NCI-H1417 (cell line): ENCODE measurements around the gene ADO.

Source experiments
- DNase-seq, 3 experiments: peaks; one replicate each; lab custom pipeline; 2025; lab: John Stamatoyannopoulos, UW

ADO gene

DNA sequence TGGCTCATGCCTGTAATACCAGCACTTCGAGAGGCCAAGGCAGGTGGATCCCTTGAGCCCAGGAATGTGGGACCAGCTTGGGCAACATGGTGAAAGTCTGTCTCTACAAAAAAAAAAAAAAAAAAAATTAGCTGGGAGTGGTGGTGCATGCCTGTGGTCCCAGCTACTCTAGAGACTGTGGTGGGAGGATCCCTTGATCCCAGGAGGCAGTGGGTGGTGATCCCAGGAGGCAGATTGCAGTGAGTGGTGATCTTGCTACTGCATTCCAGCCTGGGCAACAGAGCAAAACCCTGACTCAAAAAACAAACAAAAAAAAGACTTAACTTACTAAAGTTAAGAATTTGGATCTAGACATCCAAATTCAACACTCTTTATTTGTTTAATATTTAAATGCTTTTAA, 10.2 kb upstream of the ADO start:
- DNase-seq, result no peak

DNA sequence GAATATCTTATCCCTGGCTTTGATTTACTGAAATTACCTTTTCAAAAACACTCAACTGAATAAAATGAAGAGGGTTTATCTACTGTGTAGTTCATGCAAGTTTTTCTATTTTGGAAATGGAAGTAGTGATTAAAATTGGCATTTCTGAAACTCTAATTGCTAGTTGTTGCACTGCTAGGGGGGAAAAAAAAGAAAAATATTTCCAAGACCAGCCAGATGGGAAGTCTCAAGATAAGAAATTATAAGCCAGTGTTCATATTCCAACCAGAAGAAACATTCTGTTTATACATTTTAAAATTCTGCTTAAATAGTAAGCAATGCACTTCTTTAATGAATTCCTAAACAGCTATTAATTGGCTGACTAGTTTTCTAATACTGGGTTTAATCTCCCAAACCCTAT, 9.4 kb upstream of the ADO start:
- DNase-seq, result no peak

DNA sequence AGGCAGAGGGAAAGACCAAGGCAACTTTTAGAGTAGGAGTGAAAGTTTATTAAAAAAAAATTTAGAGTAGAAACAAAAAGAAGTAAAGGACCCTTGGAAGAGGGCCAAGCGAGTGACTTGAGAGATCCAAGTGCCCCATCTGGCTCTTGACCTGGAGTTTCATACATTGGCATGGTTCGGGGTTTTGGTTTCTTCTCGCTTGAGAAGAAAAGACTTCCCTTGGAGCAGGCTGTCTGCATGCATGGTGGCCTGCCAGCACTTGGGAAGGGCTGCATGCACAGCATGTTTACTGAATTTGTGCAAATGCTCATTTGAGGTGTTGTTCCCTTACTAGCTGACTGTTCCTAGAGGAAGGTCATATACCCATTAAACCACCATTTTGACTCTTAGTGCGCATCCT, 8.8 kb upstream of the ADO start:
- DNase-seq, result no peak

DNA sequence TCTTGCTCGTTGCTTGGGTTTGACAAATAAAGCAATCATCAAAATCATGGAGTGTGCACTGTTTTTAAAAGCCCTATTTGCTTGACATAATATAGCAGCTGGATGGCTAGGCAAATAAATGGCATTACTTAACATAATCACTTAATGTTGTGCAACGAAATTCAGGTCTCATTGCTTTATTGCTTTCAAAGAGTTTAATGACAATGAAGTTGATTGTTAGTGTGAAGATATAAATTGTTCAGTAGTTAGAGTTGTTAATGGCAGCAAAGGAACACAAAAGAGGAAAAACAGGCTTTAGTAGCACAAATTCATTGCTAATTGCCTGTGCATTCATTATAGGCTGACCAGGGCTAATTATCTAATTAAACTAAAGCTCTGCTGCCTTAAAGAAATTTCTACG, 7.6 kb upstream of the ADO start:
- peak in 2 of 3 experiments; percentile 11 to 66 for DNase-seq

DNA sequence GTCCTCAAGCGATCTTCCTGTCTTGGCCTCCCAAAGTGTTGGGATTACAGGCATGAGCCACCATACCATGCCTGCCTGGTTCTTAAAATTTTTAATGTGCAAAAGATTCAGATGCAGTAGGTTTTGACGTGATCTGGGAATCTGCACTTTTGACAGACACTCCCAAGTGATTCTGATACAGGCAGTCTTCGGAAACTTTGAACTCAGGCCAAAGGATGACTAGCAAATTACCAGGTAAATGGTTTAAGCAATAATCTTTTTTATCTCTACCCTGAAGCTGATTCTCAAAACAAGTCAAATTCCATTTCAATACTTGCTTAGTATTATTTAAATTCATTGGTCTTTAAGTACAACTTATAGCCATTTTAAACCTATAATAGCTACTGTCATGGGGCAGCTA, 2.6 kb upstream of the ADO start:
- no peak for DNase-seq

DNA sequence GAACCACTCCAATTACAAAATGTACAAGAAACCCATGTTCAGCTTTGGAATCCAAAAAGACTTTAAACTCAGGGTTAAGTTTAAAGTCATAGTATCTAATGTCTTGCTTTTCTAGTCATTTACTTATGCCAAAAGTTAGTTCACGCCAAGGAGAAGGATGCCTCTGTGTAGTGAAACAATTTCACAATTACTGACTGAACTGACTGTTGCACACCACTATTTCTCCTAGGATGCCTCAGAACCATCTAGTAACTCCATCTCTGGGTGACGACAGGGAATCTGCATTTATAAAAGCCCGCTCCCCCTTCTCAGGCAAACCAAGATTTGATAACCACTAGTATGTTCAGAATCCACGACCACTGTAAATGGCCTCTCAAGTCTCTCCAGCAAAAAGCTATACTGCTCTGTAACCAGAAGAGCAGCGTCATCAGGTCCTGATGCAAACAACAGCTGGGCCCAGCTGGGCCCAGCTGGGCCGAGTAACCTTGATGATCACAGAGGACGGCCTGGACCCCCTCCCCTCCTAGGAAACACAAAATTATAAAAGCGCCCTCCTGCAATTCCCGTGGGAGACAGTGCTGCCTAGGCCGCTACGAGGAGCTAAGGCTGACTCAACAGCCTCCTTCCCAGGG, 680 bp upstream of the ADO start:
- DNase-seq, result no peak

DNA sequence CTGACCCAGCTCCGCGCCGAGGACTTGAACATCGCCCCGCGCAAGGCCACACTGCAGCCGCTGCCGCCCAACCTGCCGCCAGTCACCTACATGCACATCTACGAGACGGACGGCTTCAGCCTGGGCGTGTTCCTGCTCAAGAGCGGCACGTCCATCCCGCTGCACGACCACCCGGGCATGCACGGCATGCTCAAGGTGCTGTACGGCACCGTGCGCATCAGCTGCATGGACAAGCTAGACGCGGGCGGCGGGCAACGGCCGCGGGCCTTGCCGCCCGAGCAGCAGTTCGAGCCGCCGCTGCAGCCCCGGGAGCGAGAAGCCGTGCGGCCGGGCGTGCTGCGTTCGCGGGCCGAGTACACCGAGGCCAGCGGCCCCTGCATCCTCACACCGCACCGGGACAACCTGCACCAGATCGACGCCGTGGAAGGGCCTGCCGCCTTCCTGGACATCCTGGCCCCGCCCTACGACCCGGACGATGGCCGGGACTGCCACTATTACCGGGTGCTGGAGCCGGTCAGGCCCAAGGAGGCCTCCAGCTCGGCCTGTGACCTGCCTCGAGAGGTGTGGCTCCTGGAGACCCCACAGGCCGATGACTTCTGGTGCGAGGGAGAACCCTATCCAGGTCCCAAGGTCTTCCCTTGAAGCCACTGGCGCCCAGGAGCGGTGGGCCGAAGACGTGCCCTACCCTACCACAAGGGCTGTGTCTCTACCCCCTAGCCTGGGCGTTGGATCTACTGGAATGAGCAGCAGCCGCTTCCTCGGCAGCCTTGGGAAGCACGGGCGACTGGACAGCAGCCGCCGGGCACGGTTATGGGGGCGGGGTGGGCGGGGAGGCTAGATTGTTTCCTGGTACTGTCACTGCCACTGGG, 945 bp downstream of the ADO start:
- DNase-seq, result peak; percentile 23 to 78 (median 27)

DNA sequence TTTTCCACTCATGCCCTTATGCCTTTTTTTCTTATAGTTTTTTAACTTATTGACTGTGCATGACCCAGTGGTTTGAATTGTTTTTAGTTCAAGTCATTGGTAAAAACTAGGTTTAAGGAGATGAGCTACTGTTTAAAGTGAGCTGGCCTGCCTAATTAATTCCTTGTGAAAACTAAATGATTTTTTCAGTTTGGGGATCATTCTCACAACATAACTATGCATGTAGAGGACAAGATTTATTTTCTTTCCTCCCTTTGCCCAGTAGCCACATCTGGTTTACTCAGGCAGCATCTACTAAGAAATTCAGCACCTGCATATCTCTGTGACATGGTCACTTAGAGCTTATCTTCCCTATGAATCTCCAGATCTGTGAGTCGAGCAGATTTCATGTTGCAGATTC, 1.7 kb downstream of the ADO start:
- no peak for DNase-seq

DNA sequence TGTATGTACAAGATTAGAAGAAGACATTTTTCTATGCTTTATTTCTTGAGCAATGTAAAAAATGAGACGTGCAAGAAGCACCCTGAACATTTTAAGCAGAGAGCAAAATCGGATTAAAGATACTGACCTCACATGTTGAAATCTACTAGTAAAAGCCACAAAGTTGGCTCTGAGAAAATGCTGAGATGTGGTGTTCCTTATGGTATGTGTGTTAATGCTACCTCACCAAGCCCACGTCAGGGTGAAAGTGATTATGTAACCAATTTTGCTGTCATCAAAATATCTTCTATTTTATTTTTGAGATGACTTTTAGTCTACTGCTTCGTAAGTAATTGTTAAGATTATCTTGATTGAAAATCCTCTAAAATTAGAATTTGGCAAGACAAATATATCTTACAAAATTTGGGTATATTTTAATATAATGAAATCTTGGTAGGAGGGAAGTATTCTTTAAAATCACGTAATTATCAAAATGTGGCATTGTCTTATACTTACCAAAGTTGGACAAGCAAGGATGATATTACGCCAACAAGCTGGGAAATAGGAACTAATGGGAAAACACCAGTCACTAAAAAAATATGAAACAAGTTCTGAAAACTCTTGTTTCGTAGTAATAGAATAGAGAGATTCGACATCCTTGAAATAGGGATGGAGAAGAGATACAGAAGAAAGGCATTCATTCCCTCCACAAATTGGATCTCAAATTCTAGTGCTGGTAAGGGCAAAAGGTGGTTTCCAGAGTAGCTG, 5.8 kb downstream of the ADO start:
- DNase-seq, result no peak

DNA sequence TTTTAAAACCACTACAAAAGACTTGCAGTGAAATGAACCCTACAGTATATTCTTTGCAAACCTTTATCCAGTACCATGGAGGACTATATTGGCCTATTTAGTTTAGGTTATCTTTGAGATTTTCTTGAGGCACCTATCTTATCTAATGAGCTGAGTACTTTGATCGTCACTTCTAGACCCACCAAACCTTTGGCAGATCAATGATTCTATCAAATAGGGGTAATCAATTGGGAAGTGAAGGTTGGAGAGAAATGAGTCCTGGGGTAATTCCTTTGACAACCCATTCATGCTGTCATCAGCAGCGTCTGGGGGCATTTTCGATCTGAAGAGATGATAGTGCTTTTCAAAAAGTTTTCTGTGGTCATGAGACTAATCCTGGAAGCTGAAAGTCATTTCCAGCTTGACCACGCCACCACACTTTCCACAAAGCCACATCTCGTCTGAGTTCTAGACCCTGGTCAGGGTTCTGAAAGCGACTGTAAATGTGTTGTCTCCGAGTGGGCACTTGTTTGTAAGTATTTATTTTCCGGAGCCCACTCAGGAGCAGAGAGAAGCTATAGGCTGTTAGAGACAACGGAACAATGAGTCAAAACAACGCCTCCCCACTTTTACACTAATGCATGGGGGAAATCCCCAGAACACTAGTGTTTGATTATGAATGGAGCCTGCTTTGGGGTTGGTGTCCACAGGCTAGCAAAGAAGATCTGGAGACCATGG, 6.8 kb downstream of the ADO start:
- DNase-seq, result no peak

DNA sequence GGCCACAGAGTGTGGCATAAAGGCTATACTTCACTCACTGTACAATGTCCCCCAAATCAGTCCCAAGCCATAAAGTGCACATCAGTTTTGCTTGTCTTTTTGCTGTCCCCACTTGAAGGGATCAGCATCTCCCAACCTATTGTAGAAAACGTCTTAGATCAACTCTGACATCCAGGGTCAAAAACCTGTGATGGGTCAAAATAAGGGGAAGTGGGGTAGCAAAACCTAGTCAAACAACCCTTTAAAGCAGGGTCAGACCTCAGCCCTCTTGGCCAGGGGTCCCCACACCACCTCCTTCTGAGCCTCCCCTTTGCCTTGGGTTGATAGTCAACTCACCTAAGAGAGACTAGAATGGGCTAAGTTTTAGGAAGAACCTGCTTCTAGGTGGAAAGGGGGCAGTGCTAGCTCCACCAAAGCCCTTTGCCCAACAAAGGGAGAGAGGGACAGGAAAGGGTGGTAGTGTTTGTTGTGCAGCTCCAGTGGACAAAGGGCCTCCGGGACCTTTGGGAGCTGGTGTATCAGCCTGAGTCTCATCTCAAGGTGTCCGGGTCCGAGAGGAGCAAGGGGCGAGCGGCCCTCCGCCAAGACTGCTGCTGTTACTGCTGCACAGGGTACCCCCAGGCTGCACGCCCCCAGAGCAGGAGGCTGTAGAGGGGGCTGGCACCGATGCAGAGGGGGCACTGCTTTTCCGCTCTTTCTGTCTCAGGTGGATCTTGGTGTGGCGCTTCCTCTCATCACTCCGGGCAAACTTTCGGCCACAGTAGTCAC, 8.3 kb downstream of the ADO start:
- no peak for DNase-seq

DNA sequence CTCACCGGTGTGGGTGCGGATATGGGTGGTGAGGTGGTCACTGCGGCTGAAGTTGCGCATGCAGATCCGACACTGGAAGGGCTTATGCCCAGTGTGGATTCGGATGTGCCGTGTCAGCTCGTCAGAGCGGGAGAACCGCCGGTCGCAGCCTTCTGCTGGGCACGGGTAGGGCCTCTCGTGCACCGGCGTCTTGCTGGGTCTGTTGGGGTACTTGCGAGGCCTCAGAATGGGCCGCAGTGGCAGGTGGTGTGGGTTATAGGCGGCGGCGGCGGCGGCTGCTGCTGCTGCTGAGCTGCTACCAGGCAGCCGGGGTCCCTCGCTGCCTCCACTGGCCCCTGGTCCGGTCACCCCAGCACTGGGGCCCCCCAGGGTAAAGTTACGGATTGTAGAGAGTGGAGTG, 8.9 kb downstream of the ADO start:
- no peak for DNase-seq

DNA sequence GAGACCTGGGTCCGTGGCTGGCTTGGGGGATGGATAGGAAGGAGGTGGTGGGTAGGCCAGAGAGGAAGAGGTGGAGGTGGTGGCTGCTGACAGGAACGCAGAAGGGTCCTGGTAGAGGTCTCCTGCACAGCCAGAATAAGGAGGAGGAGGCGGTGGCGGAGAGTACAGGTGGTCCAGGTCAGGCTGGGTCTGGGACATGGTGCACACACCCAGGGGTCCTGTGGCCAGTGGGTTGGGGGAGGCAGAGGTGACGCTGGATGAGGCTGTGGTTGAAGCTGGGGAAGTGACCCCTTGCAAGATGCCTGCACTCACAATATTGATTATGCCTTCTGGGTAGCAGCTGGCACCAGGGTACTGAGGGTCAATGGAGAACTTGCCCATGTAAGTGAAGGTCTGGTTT, 9.5 kb downstream of the ADO start:
- DNase-seq, result no peak

DNA sequence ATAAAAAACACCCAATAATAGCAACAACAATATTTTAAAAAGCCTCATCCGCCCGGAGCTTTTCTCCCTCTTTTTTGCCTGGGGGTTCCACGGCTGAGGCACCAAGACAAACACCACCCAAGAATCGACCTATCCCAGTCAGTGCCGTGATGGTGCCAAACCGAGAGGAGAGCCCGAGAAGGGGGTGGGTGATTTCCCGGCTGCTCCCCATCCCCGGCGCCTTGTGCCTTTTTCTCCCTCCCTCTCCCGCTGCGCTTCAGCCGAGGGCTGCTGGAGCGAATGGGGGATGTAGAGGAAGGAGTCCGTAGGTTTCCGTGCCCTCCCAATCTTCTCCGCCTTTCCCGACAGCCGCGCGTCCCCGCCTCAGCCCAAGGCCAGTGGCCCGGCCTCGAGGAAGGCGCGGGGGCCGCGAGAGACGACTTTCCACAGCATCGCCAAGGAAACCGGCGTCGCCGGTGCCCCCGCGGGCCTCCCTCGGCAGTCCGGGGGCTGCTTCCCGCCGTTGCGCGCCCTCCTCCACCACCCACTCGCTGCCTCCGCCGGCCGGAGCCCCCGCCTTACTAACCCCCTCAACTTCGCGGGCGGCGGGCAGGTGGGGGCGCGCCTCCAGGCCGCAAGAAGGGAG, 10.3 kb downstream of the ADO start:
- peak in 2 of 3 experiments; percentile 33 to 58 for DNase-seq

DNA sequence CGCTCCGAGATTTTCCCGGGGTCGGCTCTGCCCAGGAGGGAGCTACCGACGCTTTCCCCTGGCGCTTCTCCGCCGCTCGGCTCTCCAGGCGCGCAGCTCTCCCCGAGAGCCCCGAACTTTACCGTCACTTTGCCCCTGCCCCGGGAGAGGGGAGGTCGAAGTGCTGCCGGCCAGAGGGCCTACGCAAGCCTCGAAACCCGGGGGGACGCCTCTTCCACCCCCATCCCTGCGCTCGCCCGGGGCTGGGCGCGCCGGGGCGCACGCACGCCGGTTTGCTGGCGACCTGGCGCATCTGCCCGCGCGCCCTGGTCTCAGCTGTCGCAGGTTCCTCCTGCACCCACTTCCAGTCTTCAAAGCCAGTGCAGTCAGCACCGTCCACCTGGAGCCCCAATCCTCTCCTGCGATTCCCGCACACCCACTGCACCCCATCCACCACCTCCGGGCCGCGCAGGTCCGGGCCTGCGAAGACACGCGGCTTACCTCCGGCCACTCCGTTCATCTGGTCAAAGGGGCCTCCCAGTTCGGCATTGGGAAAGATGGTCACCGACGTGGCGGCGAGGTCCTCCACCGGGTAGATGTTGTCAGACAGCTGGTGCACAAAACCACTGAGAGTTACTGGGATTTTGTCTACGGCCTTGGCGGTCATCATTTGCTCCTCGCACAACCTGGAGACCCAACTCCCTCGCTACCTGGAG, 11.0 kb downstream of the ADO start:
- DNase-seq, result peak in 2 of 3 experiments; percentile 24 to 58

DNA sequence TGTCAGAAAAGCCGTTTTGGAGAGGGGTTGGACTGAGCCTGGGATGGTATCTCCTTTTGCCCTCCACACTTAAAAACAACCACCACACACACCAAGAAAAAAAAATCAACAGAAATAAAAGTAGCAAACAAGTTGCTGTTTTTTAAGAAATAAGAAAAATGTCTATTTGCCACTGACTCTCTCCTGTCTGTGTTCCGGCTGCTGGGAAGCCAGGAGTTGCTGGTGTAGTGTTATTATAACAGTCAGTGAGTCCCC, 11.5 kb downstream of the ADO start:
- DNase-seq, result no peak

DNA sequence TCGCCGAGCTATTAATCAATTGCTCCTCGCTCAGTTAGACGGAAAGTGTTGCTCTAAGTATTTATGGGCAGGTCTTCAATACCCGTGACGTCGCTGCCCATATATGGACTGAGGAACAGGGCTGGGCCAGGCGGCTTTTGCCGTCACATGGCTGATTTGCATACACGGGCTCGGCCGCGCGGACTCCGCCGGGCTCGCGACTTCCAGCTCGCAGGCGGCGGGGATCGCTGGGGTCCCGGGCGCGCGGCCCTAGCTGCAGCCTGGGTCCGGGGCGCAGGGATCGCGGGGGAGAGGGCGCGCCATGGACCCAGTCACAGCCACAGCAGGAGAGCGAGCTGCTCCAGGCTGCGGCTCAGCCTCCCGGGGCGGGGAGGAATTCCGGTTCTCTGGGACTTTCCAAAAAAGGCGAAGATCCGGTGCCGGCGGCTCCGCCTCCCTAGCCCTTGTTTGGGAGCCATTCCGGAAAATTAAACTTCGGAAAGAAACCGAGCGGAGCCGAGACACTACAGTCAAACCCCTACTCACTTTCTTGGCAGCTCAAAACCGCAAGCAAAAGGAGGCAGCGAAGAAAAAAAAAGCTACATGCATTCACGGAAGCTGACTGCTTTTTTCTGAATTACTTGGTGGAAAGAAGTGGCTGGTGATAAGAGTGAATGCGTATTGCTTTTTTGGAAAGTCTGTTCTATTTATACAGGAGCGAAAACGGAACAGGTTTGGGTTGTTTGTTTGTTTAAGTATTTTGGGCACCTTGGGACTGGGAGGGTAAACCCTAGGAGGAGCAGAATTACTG, 12.0 kb downstream of the ADO start, which contains the start of gene EGR2:
EGR2 (minus strand) TSS at position 36 of the 790 bp plus-strand sequence. CDS start 337 bp downstream, outside the sequence.
- DNase-seq, result peak; percentile 54 to 89 (median 87)

DNA sequence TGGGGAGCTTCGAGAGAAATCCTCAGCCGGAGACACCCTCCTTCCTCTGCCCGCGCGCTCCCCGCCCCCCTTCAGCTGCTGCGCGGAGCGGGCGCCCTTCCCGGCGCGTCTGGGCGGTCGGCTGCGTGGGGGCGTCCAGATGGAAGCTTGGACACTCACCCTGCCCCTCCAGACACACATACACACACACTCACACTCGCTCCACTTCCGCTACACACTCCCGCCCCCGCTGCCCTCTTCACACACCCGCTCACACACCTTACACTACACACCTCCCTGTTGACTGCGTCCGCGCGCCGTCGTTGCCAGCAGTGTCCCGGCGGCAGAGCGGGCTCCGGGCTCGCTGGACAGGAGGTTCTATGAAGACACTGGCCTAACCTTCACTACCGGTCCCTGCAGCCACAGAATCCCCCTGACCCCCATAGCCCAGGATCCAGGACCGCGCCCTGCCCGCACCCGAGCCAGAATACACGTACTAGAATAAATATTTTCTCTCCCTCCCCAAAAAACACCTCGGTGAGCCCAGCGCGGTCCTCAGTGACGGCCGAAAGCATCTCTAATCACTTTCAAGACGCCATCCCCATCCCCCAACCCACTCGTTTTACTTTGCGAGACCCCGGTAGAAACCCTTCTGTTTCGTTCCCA, 12.7 kb downstream of the ADO start:
- peak in 2 of 3 experiments; percentile 19 to 44 for DNase-seq

DNA sequence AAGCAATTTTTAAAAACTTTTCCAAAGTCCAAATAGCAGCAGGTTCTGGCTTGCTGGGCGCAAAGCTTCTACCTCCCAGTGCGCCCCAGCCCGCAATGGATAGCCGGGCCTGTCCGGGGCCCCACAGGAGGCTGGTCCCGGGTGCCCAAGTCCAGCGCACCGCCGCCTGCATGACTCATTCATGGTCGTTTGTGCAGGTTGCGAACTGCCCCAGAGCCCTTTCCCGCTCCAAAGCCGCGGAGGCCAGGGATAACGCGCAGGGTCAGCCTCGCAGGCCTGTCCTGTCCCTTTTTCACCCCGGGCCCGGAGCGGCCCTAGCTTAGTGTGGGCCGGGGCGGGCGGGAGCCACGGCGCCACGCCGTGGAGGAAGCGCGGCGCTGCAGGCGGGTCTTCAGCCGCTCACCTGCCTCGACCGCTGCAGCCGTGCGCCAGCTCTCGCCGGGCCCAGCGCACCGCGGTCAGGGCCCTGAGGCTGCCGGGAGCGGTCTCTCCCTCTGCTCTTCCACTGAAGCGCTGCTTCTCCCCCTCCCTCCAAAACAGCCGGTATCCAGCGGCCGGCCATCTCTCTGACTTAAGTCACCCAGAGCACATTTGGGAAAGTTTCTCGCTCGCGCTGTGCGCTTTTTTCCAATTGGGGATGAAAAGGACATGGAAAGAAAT, 13.4 kb downstream of the ADO start:
- peak; percentile 7 to 69 (median 64) for DNase-seq
